HCT116 (cell line): ENCODE results near the gene ETS1. TPM values are rescaled to one million over a fixed set of nuclear protein-coding genes. Genes with fewer than 3 reads are reported as not detected.

Source experiments
- ATAC-seq: fragments of 200-7000 bp; cut with Tn5 transposase; 2 replicates; pipeline ENCODE4 v1.9.1; 2020; ENCODE audit warnings: mild to moderate bottlenecking, moderate library complexity
- BruUV-seq: library from RNA; stranded (reverse); fragments of 400-500 nt; replicated peaks from 2 replicates; lab custom pipeline; 2021; lab: Mats Ljungman, UMichigan
- CTCF ChIA-PET: fragments of 300-600 bp; sonication (Branson Sonifier 250); formaldehyde crosslinking; loops from one replicate; lab custom pipeline; 2021; ENCODE audit warnings: antibody characterized with exemption; lab: Charles Lee
- POLR2A ChIA-PET: fragments of 300-600, 350-600 bp; sonication (Branson Sonifier 250); formaldehyde crosslinking; loops from one replicate; lab custom pipeline; 2021; ENCODE audit warnings: antibody characterized with exemption; lab: Charles Lee
- RAD21 ChIA-PET, 2 experiments: fragments of 300-600 bp; sonication (Branson Sonifier 250); formaldehyde crosslinking; loops; one replicate each; lab custom pipeline; 2023; ENCODE audit warnings: low total read pairs in 2 of 2; ENCODE audit not compliant: uncharacterized antibody in 2 of 2, unreplicated experiment in 2 of 2, low non-redundant PET in 1 of 2; lab: Charles Lee
- DNase-seq: peaks from one replicate; pipeline ENCODE4 v3.0.0-alpha.2; 2010; ENCODE audit warnings: low read depth, low spot score
- H2AFZ ChIP-seq: fragments of 200-600 bp; shearing (Covaris generic), sonication (generic); 2 replicates; pipeline ENCODE4 v1.6.1; 2017; ENCODE audit warnings: low read depth, mixed run types, mixed read lengths, antibody characterized with exemption, low read length; ENCODE audit not compliant: poor library complexity, severe bottlenecking
- H3K27ac ChIP-seq: 2 replicates; pipeline ENCODE4 v1.5.1; 2012; ENCODE audit warnings: low read depth, low read length
- H3K27me3 ChIP-seq: fragments of 200-600 bp; sonication (generic); 2 replicates; pipeline ENCODE4 v1.6.1; 2016; ENCODE audit warnings: mixed run types, low read length, mixed read lengths; ENCODE audit not compliant: insufficient read depth
- H3K36me3 ChIP-seq, 2 experiments: fragments of 200-500 bp in 1 of 2; fragments of 200-600 bp in 1 of 2; sonication (Bioruptor generic) in 1 of 2; sonication (generic) in 1 of 2; 2 replicates each; pipeline versions ENCODE4 v1.5.1 to v1.6.1; 2014 to 2016; ENCODE audit warnings: low read length in 2 of 2, inconsistent platforms in 1 of 2, mixed read lengths in 1 of 2, mixed run types in 1 of 2; ENCODE audit not compliant: insufficient read depth in 2 of 2, control insufficient read depth in 1 of 2
- H3K4me1 ChIP-seq, 2 experiments: fragments of 200-600 bp in 1 of 2; sonication (generic) in 1 of 2; 2 replicates each; pipeline versions ENCODE4 v1.5.1 to v1.6.1; 2012 to 2017; ENCODE audit warnings: low read length in 2 of 2, inconsistent platforms in 1 of 2, mild to moderate bottlenecking in 1 of 2, mixed read lengths in 1 of 2, mixed run types in 1 of 2, moderate library complexity in 1 of 2; ENCODE audit not compliant: insufficient read depth in 2 of 2, control insufficient read depth in 1 of 2
- H3K4me2 ChIP-seq: fragments of 200-600 bp; sonication (generic); 2 replicates; pipeline ENCODE4 v1.6.1; 2017; ENCODE audit warnings: mixed run types, low read length, mixed read lengths
- H3K4me3 ChIP-seq, 2 experiments: fragments of 200-600 bp in 1 of 2; sonication (generic) in 1 of 2; replicated peaks in 1 of 2; 2 replicates each; pipeline ENCODE4 v1.5.1; 2011 to 2016; ENCODE audit warnings: low read length in 2 of 2, control low read depth in 1 of 2, low read depth in 1 of 2, mild to moderate bottlenecking in 1 of 2, mixed read lengths in 1 of 2, mixed run types in 1 of 2
- H3K79me2 ChIP-seq: fragments of 200-600 bp; sonication (generic); 2 replicates; pipeline ENCODE4 v1.6.1; 2017; ENCODE audit warnings: mild to moderate bottlenecking, mixed run types, low read length, moderate library complexity, mixed read lengths; ENCODE audit not compliant: insufficient read depth
- H3K9ac ChIP-seq: fragments of 200-600 bp; sonication (generic); 2 replicates; pipeline ENCODE4 v1.6.1; 2016; ENCODE audit warnings: low read length, mixed read lengths
- H3K9me2 ChIP-seq: fragments of 200-600 bp; sonication (generic), shearing (Covaris generic); 2 replicates; pipeline ENCODE4 v1.6.1; 2017; ENCODE audit warnings: mixed run types, mild to moderate bottlenecking, moderate library complexity; ENCODE audit not compliant: insufficient read depth
- H3K9me3 ChIP-seq, 2 experiments: fragments of 200-500 bp in 1 of 2; fragments of 200-600 bp in 1 of 2; sonication (Bioruptor generic) in 1 of 2; sonication (generic) in 1 of 2; 2 replicates each; pipeline ENCODE4 v1.6.1; 2014 to 2017; ENCODE audit warnings: low read length in 2 of 2, mixed read lengths in 2 of 2, inconsistent platforms in 1 of 2, low read depth in 1 of 2, mild to moderate bottlenecking in 1 of 2, mixed run types in 1 of 2, moderate library complexity in 1 of 2; ENCODE audit not compliant: control insufficient read depth in 1 of 2, insufficient read depth in 1 of 2
- H4K20me1 ChIP-seq: fragments of 200-600 bp; sonication (generic), shearing (Covaris generic); 2 replicates; pipeline ENCODE4 v1.6.1; 2017; ENCODE audit warnings: mixed run types, mild to moderate bottlenecking, moderate library complexity; ENCODE audit not compliant: insufficient read depth
- CBX3 ChIP-seq: IDR thresholded peaks from 2 replicates; pipeline ENCODE4 v1.6.1; 2012; ENCODE audit warnings: low read depth
- CEBPB ChIP-seq: IDR thresholded peaks from 2 replicates; pipeline ENCODE4 v1.6.1; 2012; ENCODE audit warnings: low read depth
- CTCF ChIP-seq, 3 experiments: fragments of 200-600 bp in 1 of 3; sonication (generic) in 1 of 3; IDR thresholded peaks in 2 of 3; conservative IDR thresholded peaks in 1 of 3; 2 replicates each; pipeline ENCODE4 v1.5.1; 2012 to 2017; ENCODE audit warnings: low read depth in 2 of 3, low read length in 2 of 3, antibody characterized with exemption in 1 of 3, borderline replicate concordance in 1 of 3, control low read depth in 1 of 3, mild to moderate bottlenecking in 1 of 3, mixed read lengths in 1 of 3, mixed run types in 1 of 3, moderate library complexity in 1 of 3; ENCODE audit not compliant: insufficient read depth in 1 of 3
- EGR1 ChIP-seq: IDR thresholded peaks from 2 replicates; pipeline ENCODE4 v1.6.1; 2012; ENCODE audit warnings: low read depth
- ELF1 ChIP-seq: IDR thresholded peaks from 2 replicates; pipeline ENCODE4 v1.6.1; 2012; ENCODE audit warnings: low read depth, borderline replicate concordance
- EZH2 ChIP-seq: fragments of 200-600 bp; sonication (generic); IDR thresholded peaks from 2 replicates; pipeline ENCODE4 v1.6.1; 2017; ENCODE audit warnings: antibody characterized with exemption, mixed run types
- EZH2phosphoT487 ChIP-seq: fragments of 200-600 bp; IDR thresholded peaks from 2 replicates; pipeline ENCODE4 v1.6.1; 2018; ENCODE audit warnings: antibody characterized with exemption, borderline replicate concordance
- FOSL1 ChIP-seq: IDR thresholded peaks from 2 replicates; pipeline ENCODE4 v1.6.1; 2012; ENCODE audit warnings: low read depth
- POLR2A ChIP-seq: IDR thresholded peaks from 2 replicates; pipeline ENCODE4 v1.7.0; 2011; ENCODE audit warnings: borderline replicate concordance; ENCODE audit not compliant: insufficient read depth, insufficient read length; ENCODE audit errors: extremely low read depth
- RAD21 ChIP-seq: IDR thresholded peaks from 2 replicates; pipeline ENCODE4 v1.6.1; 2012; ENCODE audit warnings: low read depth, mild to moderate bottlenecking
- REST ChIP-seq: IDR thresholded peaks from 2 replicates; pipeline ENCODE4 v1.6.1; 2012; ENCODE audit warnings: low read depth
- SIN3A ChIP-seq: IDR thresholded peaks from 2 replicates; pipeline ENCODE4 v1.6.1; 2012; ENCODE audit warnings: low read depth
- TCF7L2 ChIP-seq: IDR thresholded peaks from 2 replicates; pipeline ENCODE4 v1.7.0; 2011; ENCODE audit warnings: borderline replicate concordance, inconsistent platforms; ENCODE audit not compliant: insufficient read depth, insufficient read length; ENCODE audit errors: extremely low read depth
- YY1 ChIP-seq: IDR thresholded peaks from 2 replicates; pipeline ENCODE4 v1.6.1; 2011; ENCODE audit warnings: low read length, low read depth, moderate library complexity, mild to moderate bottlenecking; ENCODE audit not compliant: insufficient replicate concordance; ENCODE audit errors: extremely low read depth
- ZFX ChIP-seq: fragments of 450-650 bp; IDR thresholded peaks from 2 replicates; pipeline ENCODE4 v1.6.1; 2017
- intact Hi-C: fragments of 100-400 bp; cut with micrococcal nuclease; formaldehyde crosslinking; loops from 2 replicates; pipeline ENCODE4 v1.10.0; 2022
- total RNA-seq: library from RNA; stranded (reverse); gene quantifications from one replicate; pipeline ENCODE4 v1.2.1, GENCODE V29; 2021; ENCODE audit not compliant: unreplicated experiment

Gene ETS1
- total RNA-seq, 1 experiment from 2014 or later: 9.2 TPM

GRCh38 chr11:128573638-128574037 lies 13.7 kb downstream of the ETS1 start:
- Histone ChIP-seq H4K20me1 (no peaks in the 10 kb centered on the region), H3K36me3 (no peaks in the 10 kb centered on the region), H3K4me3 (no peak overlapping the region), H3K9me3 (no peaks in the 10 kb centered on the region), H2AFZ (no peak overlapping the region), H3K27me3 (peaks cover 55% of the 10 kb centered on the region), H3K4me2 (no peak overlapping the region), H3K4me1 (no peaks in the 10 kb centered on the region), H3K27ac (no peak overlapping the region), H3K9ac (no peak overlapping the region), H3K9me2 (no peaks in the 10 kb centered on the region), H3K79me2 (no peaks in the 10 kb centered on the region)
- no TSS peak for BruUV-seq
- ATAC-seq (no peak), DNase-seq (no peak)
- ChIA-PET POLR2A (no interaction called here), CTCF (no interaction called here), RAD21 (no interaction called here)
- TF ChIP-seq SIN3A: no peak
- TF ChIP-seq ELF1: no peak
- TF ChIP-seq YY1: no peak
- TF ChIP-seq EGR1: no peak
- TF ChIP-seq CEBPB: no peak
- TF ChIP-seq REST: no peak
- no peak for TF ChIP-seq EZH2phosphoT487
- TF ChIP-seq RAD21: no peak
- no peak for TF ChIP-seq EZH2
- TF ChIP-seq FOSL1: no peak
- no peak for TF ChIP-seq POLR2A
- no peak for TF ChIP-seq CBX3
- TF ChIP-seq CTCF (IDR thresholded peaks at IDR 0.05 in 2 of 3, conservative IDR thresholded peaks at IDR 0.05 in 1 of 3; ENCODE audit: borderline replicate concordance in 1 of 3, insufficient read depth in 1 of 3, low read depth in 2 of 3, low read length in 2 of 3): no peak
- no peak for TF ChIP-seq TCF7L2
- no peak for TF ChIP-seq ZFX
- intact Hi-C loops: no loop called here
